Heart right ventricle (tissue), 16 donors: ENCODE results near the gene HIBCH. TPM values are rescaled to one million over a fixed set of nuclear protein-coding genes. Genes with fewer than 3 reads are reported as not detected.
A peak's percentile ranks its signal among the peaks of the same experiment; 100 is the strongest.
"Not testable (repeated sequence)": the region's sequence is repeated elsewhere in the genome, so short reads cannot be mapped to it uniquely, and the experiment has no call there.

Experiments used
- ATAC-seq, 8 donors: fragments of 200-7000 bp; cut with Tn5 transposase; one replicate each; pipeline ENCODE4 v1.9.1; 2020; ENCODE audit warnings: mild to moderate bottlenecking in 8 of 8, moderate library complexity in 8 of 8, moderate number of reproducible peaks in 1 of 8
- DNase-seq, 2 donors: peaks; one replicate each; pipeline ENCODE4 v3.0.0-alpha.2; 2020
- H3K27ac ChIP-seq, 10 donors: fragments of 200-600 bp; sonication (generic) in 2 of 10; one replicate each; pipeline versions ENCODE4 v1.5.0 to v1.8.0; 2020 to 2022; ENCODE audit warnings: mild to moderate bottlenecking in 3 of 10
- H3K27me3 ChIP-seq, 7 donors: fragments of 200-600 bp; one replicate each; pipeline ENCODE4 v1.8.0; 2021 to 2022; ENCODE audit warnings: mild to moderate bottlenecking in 2 of 7
- H3K36me3 ChIP-seq, 9 donors: fragments of 200-600 bp; sonication (generic) in 1 of 9; one replicate each; pipeline versions ENCODE4 v1.5.0 to v1.8.0; 2020 to 2022; ENCODE audit warnings: mild to moderate bottlenecking in 2 of 9
- H3K4me1 ChIP-seq, 9 donors: fragments of 200-600 bp; sonication (generic) in 1 of 9; one replicate each; pipeline versions ENCODE4 v1.5.0 to v1.8.0; 2020 to 2022; ENCODE audit warnings: mild to moderate bottlenecking in 4 of 9
- H3K4me3 ChIP-seq, 10 donors: fragments of 200-600 bp; sonication (generic) in 2 of 10; one replicate each; pipeline versions ENCODE4 v1.5.0 to v1.8.0; 2020 to 2022; ENCODE audit warnings: mild to moderate bottlenecking in 7 of 10, moderate library complexity in 2 of 10
- H3K9me3 ChIP-seq, 11 donors: fragments of 200-600 bp in 10 of 11; sonication (generic) in 2 of 11; one replicate each; pipeline versions ENCODE4 v1.5.0 to v1.8.0; 2013 to 2022; ENCODE audit warnings: mild to moderate bottlenecking in 2 of 11, control low read depth in 1 of 11, moderate library complexity in 1 of 11
- CTCF ChIP-seq, 9 donors: fragments of 200-600 bp; sonication (generic) in 2 of 9; IDR thresholded peaks; one replicate each; pipeline versions ENCODE4 v1.5.0 to v1.8.0; 2021 to 2022; ENCODE audit warnings: antibody characterized with exemption in 9 of 9, mild to moderate bottlenecking in 5 of 9, moderate library complexity in 1 of 9
- WGBS, 2 donors: extraction: QIAGEN DNeasy Blood & Tissue Kit; methylation state at CpG; one replicate each; pipeline ENCODE4 v1.1.7; 2013; ENCODE audit warnings: inconsistent platforms in 1 of 2; 5-methylcytosine and 5-hydroxymethylcytosine counted together
- intact Hi-C, 10 donors: fragments of 100-400 bp; cut with DNase I; formaldehyde crosslinking; loops; one replicate each; pipeline versions ENCODE4 v1.11.1 to v1.14.2; 2022
- polyA plus RNA-seq, 2 donors: library from polyadenylated mRNA; stranded (reverse); fragments of 200-250 nt; gene quantifications; one replicate each; pipeline ENCODE4 v1.2.3, GENCODE V29; 2013
- total RNA-seq, 10 donors: library from RNA; stranded (reverse); fragmentation: NEBNext Ultra II Directional in 3 of 10; extraction: Animal tissue kit (Norgen Biotek cat#: 25700) in 3 of 10; gene quantifications; one replicate each; pipeline versions ENCODE4 v1.2.1 to v1.2.4, GENCODE V29; 2021 to 2023
- donor health status: Arrhythmogenic right ventricular cardiomyopathy.
- donor health status: ischemic (EF 13 %, LVEDD 7.1; RV severe dilation, severe dysfunction).
- donor health status: healthy with polysubstance abuse.
- donor health status: DM: no; HTN: yes; CAD: no.
- donor health status: DM: no; HTN: no; CAD: no.
- donor health status: ischemic (EF 25% LVEDD 6.9; RV normal size, moderate dysfunction).
- donor health status: ischemic (EF 25% LVEDD 5.7; RV mildly dilated, moderate dysfunction).
- donor health status: healthy.
- donor health status: DM: yes; HTN: yes; CAD: no.
- donor health status: Ischemic cardiomyopathy.
- donor health status: ischemic (EF 35%, LVEDD 5.7; RV mildly dilated, moderate dysfunction).
- donor health status: nonischemic (EF 11% LVEDD 7.7; RV severe dilation, severe dysfunction).
- donor health status: DM: yes; HTN: yes; CAD: no.
- donor health status: PGD.
- donor health status: ischemic (EF 29% LVEDD 5.4; RV normal size, mild dysfunction).
- donor health status: nonischemic (EF 23%, LVEDD 6.1; RV moderate dilation, normal function).

HIBCH gene
- total and polyA plus RNA-seq, 12 donors: 7.7 to 38.4 (median 24.8) TPM

GRCh38 chr2:190277234-190278112, 42.2 kb downstream of the HIBCH start:
- no peaks in the 10 kb centered on the region for H3K4me1 ChIP-seq
- DNase-seq (no peak), ATAC-seq (no peak)
- WGBS, 2 donors: 54 to 58% methylated on average over 4 of the region's 4 CpGs
- H3K4me3 ChIP-seq: no peak overlapping the region
- H3K27me3 ChIP-seq: no peaks in the 10 kb centered on the region
- intact Hi-C loops: loop anchor here (1.0 to 10.0 kb wide), 5 partner anchors 185 to 193 kb away; no protein-coding TSS in a partner anchor
- H3K9me3 ChIP-seq: no peaks in the 10 kb centered on the region
- peak; percentile 16 to 73 (median 63) for TF ChIP-seq CTCF (IDR thresholded peaks at IDR 0.05)
- H3K27ac ChIP-seq: no peak overlapping the region
- peaks cover 0 to 35% (median 0%) of the 10 kb centered on the region in 9 donors for H3K36me3 ChIP-seq

- DNase-seq (no peak), ATAC-seq (no peak)
- H3K4me3 ChIP-seq: no peak overlapping the region
- 50 to 97% methylated on average over 2 of the region's 2 CpGs for WGBS, 2 donors
- no peak overlapping the region for H3K27ac ChIP-seq
- intact Hi-C loops: loop anchor here in 1 of 10 donors (10.0 kb wide), 1 partner anchor 188 kb away; no protein-coding TSS in a partner anchor
- H3K4me1 ChIP-seq: no peaks in the 10 kb centered on the region
- H3K9me3 ChIP-seq: peaks cover 0 to 4% (median 0%) of the 10 kb centered on the region in 11 donors
- H3K27me3 ChIP-seq: no peaks in the 10 kb centered on the region
- TF ChIP-seq CTCF (IDR thresholded peaks at IDR 0.05): no peak
- peaks cover 0 to 28% (median 0%) of the 10 kb centered on the region in 9 donors for H3K36me3 ChIP-seq
These were observed 47.2 kb downstream of the HIBCH start for GRCh38 chr2:190272457-190272842.

GRCh38 chr2:190271783-190272456, 47.7 kb downstream of the HIBCH start:
- no peak for DNase-seq
- Histone ChIP-seq H3K4me1 (no peaks in the 10 kb centered on the region), H3K4me3 (no peak overlapping the region), H3K27ac (no peak overlapping the region), H3K36me3 (peaks cover 0 to 34% (median 0%) of the 10 kb centered on the region in 9 donors), H3K9me3 (peaks cover 0 to 4% (median 0%) of the 10 kb centered on the region in 11 donors), H3K27me3 (no peaks in the 10 kb centered on the region)
- 76 to 88% methylated on average over 7 of the region's 7 CpGs for WGBS, 2 donors
- TF ChIP-seq CTCF (IDR thresholded peaks at IDR 0.05): no peak
- intact Hi-C loops: loop anchor here in 1 of 10 donors (10.0 kb wide), 1 partner anchor 187 kb away; no protein-coding TSS in a partner anchor
- ATAC-seq: no peak

GRCh38 chr2:190270298-190270697, 49.3 kb downstream of the HIBCH start:
- 96% methylated on average over 3 of the region's 3 CpGs for WGBS, 2 donors
- no peak overlapping the region for H3K4me3 ChIP-seq
- no peak for TF ChIP-seq CTCF (IDR thresholded peaks at IDR 0.05)
- ATAC-seq (no peak), DNase-seq (no peak)
- H3K36me3 ChIP-seq: peaks cover 0 to 36% (median 0%) of the 10 kb centered on the region in 9 donors
- no peak overlapping the region for H3K27ac ChIP-seq
- H3K9me3 ChIP-seq: peaks cover 0 to 8% (median 0%) of the 10 kb centered on the region in 11 donors
- intact Hi-C loops: loop anchor here in 1 of 10 donors (10.0 kb wide), 1 partner anchor 185 kb away; no protein-coding TSS in a partner anchor
- no peaks in the 10 kb centered on the region for H3K27me3 ChIP-seq
- no peaks in the 10 kb centered on the region for H3K4me1 ChIP-seq

GRCh38 chr2:190269699-190270098, 49.9 kb downstream of the HIBCH start:
- 95 to 98% methylated on average over 3 of the region's 3 CpGs for WGBS, 2 donors
- H3K27me3 ChIP-seq: not testable (repeated sequence)
- intact Hi-C loops: loop anchor here in 1 of 10 donors (10.0 kb wide), 1 partner anchor 185 kb away; no protein-coding TSS in a partner anchor

More at GRCh38 chr2:190269699-190270098, 49.9 kb downstream of the HIBCH start:
- DNase-seq, H3K4me1 ChIP-seq, ATAC-seq, H3K4me3 ChIP-seq, H3K27ac ChIP-seq: not testable (repeated sequence)
- peaks cover 0 to 30% (median 0%) of the 10 kb centered on the region in 9 donors for H3K36me3 ChIP-seq
- peaks cover 0 to 14% (median 5%) of the 10 kb centered on the region in 11 donors for H3K9me3 ChIP-seq
